NB4 (cell line): ENCODE data around the gene ADAMTS18.

Experiments used
- POLR2A ChIP-seq: IDR thresholded peaks from 2 replicates; pipeline ENCODE4 v1.6.1; 2011; ENCODE audit warnings: mild to moderate bottlenecking; ENCODE audit not compliant: insufficient read length; ENCODE audit errors: extremely low read depth
- TF ChIP-seq, protein P1 (sequence below): IDR thresholded peaks from one replicate; pipeline ENCODE4 v1.5.1; 2012; ENCODE audit warnings: low read depth, low read length

- TF ChIP-seq POLR2A: no peak
- TF ChIP-seq, protein P1, sequence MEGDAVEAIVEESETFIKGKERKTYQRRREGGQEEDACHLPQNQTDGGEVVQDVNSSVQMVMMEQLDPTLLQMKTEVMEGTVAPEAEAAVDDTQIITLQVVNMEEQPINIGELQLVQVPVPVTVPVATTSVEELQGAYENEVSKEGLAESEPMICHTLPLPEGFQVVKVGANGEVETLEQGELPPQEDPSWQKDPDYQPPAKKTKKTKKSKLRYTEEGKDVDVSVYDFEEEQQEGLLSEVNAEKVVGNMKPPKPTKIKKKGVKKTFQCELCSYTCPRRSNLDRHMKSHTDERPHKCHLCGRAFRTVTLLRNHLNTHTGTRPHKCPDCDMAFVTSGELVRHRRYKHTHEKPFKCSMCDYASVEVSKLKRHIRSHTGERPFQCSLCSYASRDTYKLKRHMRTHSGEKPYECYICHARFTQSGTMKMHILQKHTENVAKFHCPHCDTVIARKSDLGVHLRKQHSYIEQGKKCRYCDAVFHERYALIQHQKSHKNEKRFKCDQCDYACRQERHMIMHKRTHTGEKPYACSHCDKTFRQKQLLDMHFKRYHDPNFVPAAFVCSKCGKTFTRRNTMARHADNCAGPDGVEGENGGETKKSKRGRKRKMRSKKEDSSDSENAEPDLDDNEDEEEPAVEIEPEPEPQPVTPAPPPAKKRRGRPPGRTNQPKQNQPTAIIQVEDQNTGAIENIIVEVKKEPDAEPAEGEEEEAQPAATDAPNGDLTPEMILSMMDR: no peak
These were observed 20.0 kb downstream of the ADAMTS18 start for GRCh38 chr16:77414752-77415231.
